Mucosa of stomach (tissue), 1 donor: Measurements from ENCODE around the gene PLA2G2C.

Source experiments
- H3K27me3 ChIP-seq: one replicate; pipeline ENCODE4 v1.7.0; 2013; ENCODE audit warnings: mild to moderate bottlenecking, low read length; ENCODE audit not compliant: control insufficient read depth, insufficient read depth
- H3K36me3 ChIP-seq: one replicate; pipeline ENCODE4 v1.7.0; 2013; ENCODE audit warnings: low read length; ENCODE audit not compliant: control insufficient read depth, insufficient read depth
- H3K4me1 ChIP-seq: one replicate; pipeline ENCODE4 v1.7.0; 2013; ENCODE audit warnings: mild to moderate bottlenecking, low read length; ENCODE audit not compliant: control insufficient read depth, insufficient read depth
- H3K4me3 ChIP-seq: one replicate; pipeline ENCODE4 v1.7.0; 2013; ENCODE audit warnings: low read length
- H3K9ac ChIP-seq: one replicate; pipeline ENCODE4 v1.7.0; 2013; ENCODE audit warnings: mild to moderate bottlenecking, low read length, moderate library complexity
- H3K9me3 ChIP-seq: one replicate; pipeline ENCODE4 v1.7.0; 2013; ENCODE audit warnings: mild to moderate bottlenecking, low read length, moderate library complexity; ENCODE audit not compliant: control insufficient read depth
- donor health status: Pancreatic carcinoma.

Gene PLA2G2C

GRCh38 chr1:20114021-20114648 is 72.2 kb downstream of the PLA2G2C start:
- Histone ChIP-seq H3K36me3 (no peaks in the 10 kb centered on the region), H3K27me3 (peaks cover 5% of the 10 kb centered on the region), H3K4me1 (peaks cover 5% of the 10 kb centered on the region), H3K9me3 (no peaks in the 10 kb centered on the region), H3K9ac (no peak overlapping the region), H3K4me3 (no peak overlapping the region)
